Measurements from ENCODE around the gene PPIP5K2.

- no peak for TF ChIP-seq CTCF (IDR thresholded peaks at IDR 0.05)
- TF ChIP-seq EZH2 (IDR thresholded peaks at IDR 0.05): no peak
Observed at GRCh38 chr5:103119070-103119764, 884 bp upstream of the PPIP5K2 start.

Measured in neural progenitor cell (in vitro differentiated cells).